ENCODE results near the gene TMC2.
"Not testable (repeated sequence)": the region's sequence is repeated elsewhere in the genome, so short reads cannot be mapped to it uniquely, and the experiment has no call there.

Gene TMC2

GRCh38 chr20:2524709-2525506 is 11.5 kb upstream of the TMC2 start:
- peak; percentile 52 for DNase-seq

GRCh38 chr20:2526218-2526583 is 10.2 kb upstream of the TMC2 start:
- DNase-seq: not testable (repeated sequence)

- no peak for DNase-seq
Observed at GRCh38 chr20:2527762-2528161, 8.6 kb upstream of the TMC2 start.

GRCh38 chr20:2528671-2529271 is 7.6 kb upstream of the TMC2 start:
- no peak for DNase-seq

- DNase-seq: no peak
Observed at GRCh38 chr20:2533118-2533517, 3.3 kb upstream of the TMC2 start.

GRCh38 chr20:2535711-2536559 is 438 bp upstream of the TMC2 start:
- DNase-seq: no peak

GRCh38 chr20:2537101-2537500 is 728 bp downstream of the TMC2 start:
- no peak for DNase-seq

- no peak for DNase-seq
Observed at GRCh38 chr20:2538356-2538755, 2.0 kb downstream of the TMC2 start.

- no peak for DNase-seq
Observed at GRCh38 chr20:2538931-2539720, 2.8 kb downstream of the TMC2 start.

GRCh38 chr20:2541940-2542339 is 5.6 kb downstream of the TMC2 start:
- DNase-seq: no peak

- DNase-seq: no peak
Observed at GRCh38 chr20:2542361-2542760, 6.0 kb downstream of the TMC2 start.

GRCh38 chr20:2544211-2544610 is 7.8 kb downstream of the TMC2 start:
- no peak for DNase-seq

GRCh38 chr20:2545594-2545993 is 9.2 kb downstream of the TMC2 start:
- DNase-seq: no peak

GRCh38 chr20:2557873-2558580 is 21.7 kb downstream of the TMC2 start:
- peak; percentile 3 for DNase-seq

- no peak for DNase-seq
Observed at GRCh38 chr20:2558581-2559278, 22.4 kb downstream of the TMC2 start.

- no peak for DNase-seq
Observed at GRCh38 chr20:2559279-2559626, 22.9 kb downstream of the TMC2 start.

GRCh38 chr20:2559651-2560050 is 23.3 kb downstream of the TMC2 start:
- DNase-seq: no peak

GRCh38 chr20:2563116-2563515 is 26.7 kb downstream of the TMC2 start:
- no peak for DNase-seq

- DNase-seq: no peak
Observed at GRCh38 chr20:2564406-2564805, 28.0 kb downstream of the TMC2 start.

GRCh38 chr20:2575682-2576081 is 39.3 kb downstream of the TMC2 start:
- DNase-seq: no peak

GRCh38 chr20:2576317-2576727 is 39.9 kb downstream of the TMC2 start:
- DNase-seq: no peak
